ENCODE measurements around the gene BRMS1.
"Not testable (repeated sequence)": the region's sequence is repeated elsewhere in the genome, so short reads cannot be mapped to it uniquely, and the experiment has no call there.

BRMS1 gene

DNA sequence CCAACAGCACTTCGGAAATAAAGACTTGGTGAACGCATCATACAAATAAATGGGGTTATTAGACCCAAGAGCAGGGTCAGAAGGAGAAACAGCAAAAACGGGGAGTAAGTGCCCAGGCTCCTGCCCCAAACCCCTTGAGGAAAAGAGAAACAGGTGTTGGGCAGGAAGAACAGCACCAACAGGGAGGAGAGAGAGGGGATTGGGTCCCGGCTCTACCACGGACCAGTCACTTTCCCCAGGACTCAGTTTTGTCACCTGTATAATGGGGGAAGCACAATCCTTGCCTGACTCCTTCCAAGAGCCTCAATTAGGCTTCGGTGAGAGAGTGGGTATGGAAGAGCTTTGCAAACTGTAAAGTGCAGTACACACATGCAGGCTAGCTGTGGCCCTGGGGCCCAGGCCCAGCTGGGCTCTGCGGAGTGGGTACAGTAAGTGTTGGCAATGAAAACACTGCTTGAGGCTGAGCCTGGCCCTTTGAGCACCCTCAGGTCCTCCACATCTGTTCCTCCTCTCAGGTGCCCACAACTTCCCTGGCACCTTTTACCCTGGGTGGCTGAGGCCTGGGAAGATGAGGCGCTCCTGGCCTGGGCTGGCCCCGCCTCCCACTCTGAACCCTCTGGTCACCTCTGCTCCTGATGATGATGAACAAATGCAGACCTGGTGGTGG lies 17.7 kb upstream of the BRMS1 start:
- DNase-seq, result no peak

- no peak for DNase-seq
These were observed 16.6 kb upstream of the BRMS1 start for GRCh38 chr11:66361502-66361941.

GRCh38 chr11:66360406-66361073 lies 15.6 kb upstream of the BRMS1 start:
- no peak for DNase-seq

GRCh38 chr11:66359662-66360087 lies 14.8 kb upstream of the BRMS1 start:
- no peak for DNase-seq

- DNase-seq, result not testable (repeated sequence)
These were observed 5.8 kb upstream of the BRMS1 start for GRCh38 chr11:66350560-66351235.

DNA sequence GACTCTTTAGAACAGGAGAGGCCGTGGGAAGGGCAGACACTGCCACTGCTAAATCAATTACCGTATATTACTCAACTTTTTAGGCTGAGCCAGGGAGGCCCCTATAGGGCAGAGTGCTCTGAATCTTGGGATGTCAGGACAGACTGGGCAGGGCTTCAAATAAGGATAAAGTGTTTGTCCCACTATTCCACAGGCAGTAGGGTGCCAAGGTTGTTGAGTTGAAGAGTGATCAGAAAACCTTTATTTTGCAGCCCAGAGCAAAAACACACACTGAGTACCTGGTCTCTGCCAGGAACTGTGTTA lies 4.1 kb upstream of the BRMS1 start:
- DNase-seq, result no peak

- DNase-seq, result peak; percentile 84
These were observed 2.7 kb upstream of the BRMS1 start, which contains the start of gene B4GAT1 for GRCh38 chr11:66347425-66348276. Gene B4GAT1 (minus strand): TSS chr11:66347629. CDS start chr11:66347545, 84 bp downstream.

DNA sequence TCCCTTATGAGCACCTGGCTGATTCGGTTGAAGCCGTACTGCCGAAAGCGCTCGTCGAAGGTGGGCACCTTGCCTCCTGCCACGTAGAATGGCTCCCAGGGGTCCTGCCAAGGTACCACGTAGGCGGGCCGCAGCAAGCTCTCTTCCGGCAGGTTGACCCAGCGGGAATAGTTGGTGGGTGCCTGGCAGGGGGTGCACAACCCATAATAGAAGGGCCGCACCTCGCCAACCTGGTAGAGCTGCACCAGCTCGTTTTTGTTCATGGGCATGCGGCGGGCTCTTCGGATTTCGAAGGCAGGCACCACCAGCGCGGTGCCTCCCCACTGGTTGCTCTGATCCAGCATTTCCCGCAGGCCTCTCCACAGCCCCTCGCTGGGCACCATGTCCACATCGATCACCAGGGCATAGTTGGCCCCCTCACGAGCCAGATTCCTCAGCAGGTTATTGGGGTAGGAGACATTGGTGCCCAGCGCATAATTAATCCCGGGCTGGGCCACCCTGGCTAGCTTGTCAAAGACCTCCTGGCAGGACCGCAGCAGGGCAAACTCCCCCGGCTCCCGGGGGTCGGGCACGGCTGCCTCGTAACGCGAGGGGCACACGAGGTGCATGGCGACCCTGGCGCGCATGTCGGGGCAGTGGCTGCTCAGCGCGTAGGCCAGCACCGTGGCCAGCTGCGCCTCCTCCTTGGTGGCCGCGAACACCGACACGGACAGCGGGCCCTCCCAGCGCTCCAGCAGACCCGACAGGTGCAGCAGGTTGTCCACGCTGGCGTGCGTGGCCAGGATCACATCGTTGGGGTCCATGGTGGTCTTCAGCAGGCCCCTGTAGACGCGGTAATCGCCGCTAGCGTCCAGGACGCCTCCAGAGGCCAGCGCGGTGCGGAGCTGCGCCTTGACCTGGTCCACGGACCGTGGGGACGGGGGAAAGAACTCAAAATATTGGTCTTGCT lies 1.8 kb upstream of the BRMS1 start:
- no peak for DNase-seq

GRCh38 chr11:66345316-66345649 lies 379 bp upstream of the BRMS1 start:
- no peak for DNase-seq

DNA sequence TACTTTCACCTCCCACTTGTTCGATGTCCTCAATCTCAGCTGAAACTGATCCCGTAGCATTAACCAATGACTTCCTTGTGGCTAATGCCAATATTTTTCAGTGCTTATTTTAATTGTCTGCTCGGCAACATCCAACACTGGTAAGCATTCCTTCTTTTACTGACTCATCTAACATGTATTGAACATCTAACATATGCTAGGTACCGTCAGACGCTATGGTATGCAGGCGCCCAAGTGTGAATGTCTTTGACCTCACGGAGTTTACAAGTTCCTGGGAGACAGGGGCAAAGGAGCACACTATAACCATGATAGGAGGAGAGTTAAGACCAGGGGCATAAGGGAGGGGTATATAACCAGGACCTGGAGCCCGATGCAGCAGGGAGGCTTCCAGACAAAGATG lies 1.7 kb downstream of the BRMS1 start:
- DNase-seq, result no peak

- DNase-seq, result no peak
These were observed 3.3 kb downstream of the BRMS1 start for GRCh38 chr11:66341502-66342126.

DNA sequence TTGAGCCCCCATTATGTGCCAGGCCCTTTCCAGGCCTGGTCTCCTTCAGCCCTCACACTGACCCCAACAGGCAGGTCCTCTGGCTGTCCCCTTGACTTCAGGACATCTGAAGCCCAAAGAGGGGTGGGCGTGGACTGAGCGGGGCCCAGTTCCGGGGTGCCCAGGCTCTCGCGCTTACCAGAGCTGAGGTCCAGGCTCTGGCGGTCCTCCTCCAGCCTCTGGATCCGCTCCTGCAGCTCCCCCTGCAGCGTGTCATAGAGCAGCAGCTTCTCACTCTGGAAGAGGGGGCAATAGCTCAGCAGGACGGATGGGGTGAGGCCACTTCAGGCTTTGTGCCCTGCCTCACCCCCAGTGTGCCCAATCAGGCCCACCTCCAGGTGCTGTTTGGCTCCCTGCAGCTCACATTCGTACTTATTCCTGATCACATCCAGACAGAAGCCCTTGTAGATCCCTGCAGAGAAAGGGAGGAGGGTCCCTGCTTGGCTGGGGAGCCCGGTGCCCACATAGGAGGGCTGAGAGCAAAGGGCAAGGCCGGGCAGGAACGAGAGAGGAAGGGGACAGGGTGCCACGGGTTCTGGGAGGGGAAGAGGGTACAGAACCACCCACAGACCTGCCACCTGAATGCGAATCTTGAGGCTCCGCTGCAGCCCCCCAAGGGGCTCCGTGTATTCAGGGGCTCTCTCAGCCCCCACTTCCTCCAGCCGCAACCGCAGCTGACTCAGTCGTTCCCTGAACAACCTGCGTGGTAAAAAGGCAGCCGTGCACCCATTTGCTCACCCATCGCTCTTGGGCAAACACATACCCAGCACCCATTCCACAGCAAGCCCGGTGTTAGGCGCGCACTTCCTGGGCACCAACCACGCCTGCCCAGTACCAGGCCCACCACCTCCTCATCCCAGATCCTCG lies 4.1 kb downstream of the BRMS1 start:
- no peak for DNase-seq

DNA sequence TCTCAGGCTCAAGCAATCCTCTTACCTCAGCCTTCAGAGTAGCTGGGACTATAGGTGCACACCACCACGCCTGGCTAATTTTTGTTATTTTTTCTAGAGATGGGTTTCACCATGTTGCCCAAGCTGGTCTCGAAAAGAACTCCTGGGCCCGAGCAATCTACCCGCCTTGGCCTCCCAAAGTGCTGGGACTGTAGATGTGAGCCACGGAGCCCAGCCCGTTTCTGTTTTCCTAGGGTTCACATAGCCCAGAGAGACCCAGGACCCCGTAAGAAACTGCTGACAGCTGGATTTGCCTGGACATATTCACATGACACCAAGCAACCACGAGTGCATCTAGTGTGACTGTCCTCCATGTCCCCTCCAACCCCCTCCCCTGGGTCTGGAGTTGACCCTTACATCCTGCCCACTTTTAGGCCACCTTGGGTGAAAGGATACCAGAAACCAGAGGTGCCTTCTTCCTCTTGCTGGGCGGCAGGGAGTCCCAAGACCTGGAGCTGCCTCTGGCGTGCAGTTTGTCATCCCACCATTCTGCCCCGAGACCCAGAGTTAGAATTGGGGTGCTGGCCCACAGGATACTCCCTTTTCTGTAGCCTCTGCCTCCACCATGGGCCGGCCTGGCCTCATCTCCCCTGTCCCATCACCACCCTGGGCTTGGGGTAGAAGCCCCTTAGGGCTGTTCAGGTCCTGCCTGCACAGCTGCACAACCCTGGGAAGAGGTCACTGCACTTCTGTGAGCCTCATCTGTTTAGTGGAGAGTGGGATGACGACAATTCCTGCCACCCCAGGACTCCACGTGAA lies 5.0 kb downstream of the BRMS1 start:
- DNase-seq, result no peak

- DNase-seq, result no peak
These were observed 5.7 kb downstream of the BRMS1 start for GRCh38 chr11:66339162-66339675.

DNA sequence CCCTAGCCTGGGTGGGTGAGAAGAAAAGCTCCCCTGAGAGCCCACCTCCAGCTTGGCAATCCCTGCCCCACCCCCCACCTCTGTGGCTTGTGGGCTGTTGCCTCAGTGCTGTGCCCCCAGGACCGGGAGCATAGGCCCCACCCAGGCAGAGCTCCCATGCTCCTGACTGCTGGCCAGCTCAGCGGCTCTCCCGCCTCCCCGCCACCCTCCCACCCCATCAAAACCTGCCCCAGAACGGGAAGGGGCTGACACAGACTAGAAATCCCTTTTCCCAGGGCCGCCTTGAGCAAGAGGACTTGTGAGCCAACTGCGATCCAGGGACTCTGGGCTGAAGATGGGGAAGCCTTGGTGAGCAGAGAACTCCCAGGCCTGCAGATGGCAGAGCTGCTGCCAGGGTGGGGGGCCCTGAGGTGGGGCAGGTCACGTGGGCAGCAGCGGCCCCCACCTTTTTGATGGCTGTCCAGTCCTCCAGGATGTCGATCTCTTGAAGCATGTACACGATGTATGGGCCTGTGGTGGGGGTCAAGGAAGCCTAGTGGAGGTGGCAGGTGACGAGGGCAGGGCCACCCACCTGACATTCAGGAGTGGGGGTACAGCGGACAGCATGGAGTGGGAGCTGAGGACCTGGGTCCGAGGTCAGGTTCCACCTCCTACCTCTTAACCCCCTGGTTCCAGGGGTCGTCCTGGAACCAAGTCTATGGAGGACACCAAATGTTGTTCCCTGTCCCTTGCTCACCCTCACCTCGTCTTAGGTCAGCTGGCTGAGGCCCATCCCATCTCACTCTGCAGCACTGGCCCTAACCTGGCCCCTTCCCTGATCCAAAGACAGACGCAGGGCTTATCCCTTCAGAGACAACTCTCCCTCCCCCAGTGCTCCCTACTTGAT lies 6.4 kb downstream of the BRMS1 start:
- DNase-seq, result no peak

DNA sequence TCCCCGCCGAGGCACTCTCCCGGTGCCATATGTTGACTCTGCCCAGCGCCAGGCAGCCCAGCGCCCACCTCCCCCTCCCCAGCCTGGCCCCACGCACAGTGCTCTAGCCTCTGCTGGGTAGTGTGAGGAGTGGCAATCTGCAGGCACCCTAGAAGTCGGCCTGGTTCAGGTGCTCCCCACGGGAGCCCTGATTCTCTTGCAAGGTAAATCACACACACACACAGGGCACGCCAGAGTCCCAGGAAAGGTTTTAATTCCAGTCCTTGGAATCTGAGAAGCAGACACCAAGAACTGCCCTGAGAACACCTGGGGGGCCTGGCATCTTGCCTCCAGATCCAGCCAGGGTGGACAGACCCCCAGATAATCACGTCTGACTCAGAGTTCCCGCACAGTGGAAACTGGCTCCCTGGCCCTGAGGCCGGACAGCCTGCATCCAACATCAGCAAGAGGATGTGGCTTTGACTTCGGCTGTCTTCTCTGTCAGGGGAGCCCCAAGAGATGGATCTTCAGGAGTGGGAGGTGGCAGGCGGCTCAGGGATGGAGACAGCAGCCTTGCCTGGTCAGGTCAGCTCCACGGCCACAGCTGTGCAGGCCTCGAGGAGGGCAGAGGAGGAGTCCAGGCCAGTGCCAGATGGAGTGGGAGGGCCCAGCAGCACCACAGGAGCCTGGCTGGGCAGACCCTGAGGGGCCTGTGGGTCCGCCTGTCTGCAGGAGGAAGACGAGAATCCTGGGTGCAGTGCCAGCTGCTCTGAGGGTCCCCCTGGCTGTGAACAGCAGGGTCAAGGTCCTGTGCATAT lies 7.6 kb downstream of the BRMS1 start:
- no peak for DNase-seq
